GM12878 (cell line): ENCODE measurements around the gene ZNRF3.

ENCODE experiments used
- CBFB ChIP-seq: IDR thresholded peaks from 2 replicates; pipeline ENCODE4 v1.6.1; 2016; ENCODE audit warnings: antibody characterized with exemption, low read depth
- CTCF ChIP-seq, 3 experiments: IDR thresholded peaks in 2 of 3; conservative IDR thresholded peaks in 1 of 3; 2 replicates each; pipeline ENCODE4 v1.5.1; 2011; ENCODE audit warnings: low read depth in 3 of 3, low read length in 3 of 3, mild to moderate bottlenecking in 3 of 3, control low read depth in 2 of 3, moderate library complexity in 2 of 3, inconsistent platforms in 1 of 3, mixed read lengths in 1 of 3; ENCODE audit not compliant: control insufficient read depth in 2 of 3, insufficient read depth in 1 of 3; ENCODE audit errors: extremely low read depth in 1 of 3
- JUNB ChIP-seq: IDR thresholded peaks from 2 replicates; pipeline ENCODE4 v1.6.1; 2016; ENCODE audit warnings: antibody characterized with exemption, mild to moderate bottlenecking
- POLR2AphosphoS2 ChIP-seq: IDR thresholded peaks from 2 replicates; pipeline ENCODE4 v1.6.1; 2011; ENCODE audit warnings: low read depth, mild to moderate bottlenecking, low read length, improper control_type of control experiment, moderate library complexity
- TARDBP ChIP-seq: IDR thresholded peaks from 2 replicates; pipeline ENCODE4 v1.6.1; 2016; ENCODE audit warnings: borderline replicate concordance
- ZNF207 ChIP-seq: fragments of 450-650 bp; IDR thresholded peaks from 2 replicates; pipeline ENCODE4 v1.6.1; 2014; ENCODE audit warnings: antibody characterized with exemption, mild to moderate bottlenecking, borderline replicate concordance

GRCh38 chr22:28934026-28934425, 50.7 kb downstream of the ZNRF3 start:
- no peak for TF ChIP-seq POLR2AphosphoS2
- TF ChIP-seq ZNF207: no peak
- no peak for TF ChIP-seq JUNB
- TF ChIP-seq CTCF (IDR thresholded peaks at IDR 0.05 in 2 of 3, conservative IDR thresholded peaks at IDR 0.05 in 1 of 3; ENCODE audit: control insufficient read depth in 2 of 3, extremely low read depth in 1 of 3, insufficient read depth in 1 of 3, low read depth in 3 of 3, low read length in 3 of 3): no peak
- TF ChIP-seq CBFB: no peak
- no peak for TF ChIP-seq TARDBP
